SK-N-MC (cell line): ENCODE results near the gene HTR3B.

Experiments
- EZH2 ChIP-seq: fragments of 200-600 bp; sonication (generic); IDR thresholded peaks from one replicate; pipeline ENCODE4 v1.6.1; 2017; ENCODE audit warnings: antibody characterized with exemption
- FOXP2 ChIP-seq: optimal IDR thresholded peaks from 2 replicates; pipeline ENCODE3; 2011; ENCODE audit warnings: mild to moderate bottlenecking, moderate library complexity; ENCODE audit not compliant: insufficient read depth; ENCODE audit errors: extremely low read length, control extremely low read depth
- POLR2AphosphoS5 ChIP-seq: IDR thresholded peaks from 2 replicates; pipeline ENCODE4 v1.6.1; 2012; ENCODE audit warnings: mild to moderate bottlenecking, low read depth, low read length, borderline replicate concordance

DNA sequence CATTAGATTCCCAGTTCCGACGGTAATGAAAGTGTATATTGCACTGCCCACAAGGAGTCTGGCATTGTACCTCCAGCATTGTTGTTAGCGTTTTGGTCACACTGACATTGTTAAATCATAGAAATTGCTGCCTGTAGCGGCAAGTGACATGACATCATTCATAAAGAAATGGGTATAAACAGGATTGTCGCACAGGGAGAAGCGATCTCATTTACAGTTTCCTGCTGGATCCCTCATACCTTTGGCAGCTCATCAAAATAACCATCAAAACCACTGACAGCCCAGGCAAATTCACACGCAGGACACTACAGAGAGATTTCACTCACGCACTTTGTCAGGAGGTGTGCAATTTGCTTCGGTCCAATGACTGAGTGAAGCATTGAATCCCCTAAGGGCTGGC is 3.5 kb downstream of the HTR3B start:
- TF ChIP-seq POLR2AphosphoS5 (no peak), EZH2 (no peak), FOXP2 (no peak)
